MM.1S (cell line): Measurements from ENCODE around the gene CDC6.

Source experiments
- DNase-seq: peaks from one replicate; pipeline ENCODE4 v3.0.0-alpha.2; 2015
- H2AFZ ChIP-seq: fragments of 300-600 bp; sonication (generic); 2 replicates; pipeline ENCODE4 v1.6.0; 2016; ENCODE audit warnings: antibody characterized with exemption, low read length
- H3F3A ChIP-seq: fragments of 300-600 bp; sonication (generic); 2 replicates; pipeline ENCODE4 v1.6.1; 2016; ENCODE audit warnings: mild to moderate bottlenecking, antibody characterized with exemption, low read length, moderate library complexity, mixed read lengths; ENCODE audit not compliant: insufficient read depth
- H3K27ac ChIP-seq: fragments of 300-600 bp; sonication (generic); 2 replicates; pipeline ENCODE4 v1.5.1; 2016; ENCODE audit warnings: mild to moderate bottlenecking, low read length
- H3K27me3 ChIP-seq: fragments of 300-600 bp; sonication (generic); replicated peaks from 2 replicates; pipeline ENCODE4 v1.6.0; 2016; ENCODE audit warnings: low read length; ENCODE audit not compliant: insufficient read depth
- H3K36me3 ChIP-seq: fragments of 300-600 bp; sonication (generic); replicated peaks from 2 replicates; pipeline ENCODE4 v1.6.1; 2016; ENCODE audit warnings: mild to moderate bottlenecking, low read length, mixed read lengths; ENCODE audit not compliant: insufficient read depth
- H3K4me1 ChIP-seq: fragments of 300-600 bp; sonication (generic); 2 replicates; pipeline ENCODE4 v1.6.1; 2016; ENCODE audit warnings: low read length, mixed read lengths
- H3K4me2 ChIP-seq: fragments of 300-600 bp; sonication (generic); 2 replicates; pipeline ENCODE4 v1.6.0; 2016; ENCODE audit warnings: low read depth, low read length
- H3K4me3 ChIP-seq: fragments of 300-600 bp; sonication (generic); 2 replicates; pipeline ENCODE4 v1.5.1; 2016; ENCODE audit warnings: low read length, mixed read lengths
- H3K79me2 ChIP-seq: fragments of 300-600 bp; sonication (generic); 2 replicates; pipeline ENCODE4 v1.6.1; 2016; ENCODE audit warnings: mixed run types, low read length, mixed read lengths
- H3K9ac ChIP-seq: fragments of 300-600 bp; sonication (generic); 2 replicates; pipeline ENCODE4 v1.6.1; 2016; ENCODE audit warnings: low read length, mixed read lengths
- H3K9me2 ChIP-seq: fragments of 300-600 bp; sonication (generic); replicated peaks from 2 replicates; pipeline ENCODE4 v1.6.1; 2016; ENCODE audit warnings: mild to moderate bottlenecking, low read length, mixed read lengths; ENCODE audit not compliant: insufficient read depth
- H3K9me3 ChIP-seq: fragments of 300-600 bp; sonication (generic); replicated peaks from 2 replicates; pipeline ENCODE4 v1.6.1; 2016; ENCODE audit warnings: mild to moderate bottlenecking, low read length, mixed read lengths; ENCODE audit not compliant: insufficient read depth
- H4K20me1 ChIP-seq: fragments of 300-600 bp; sonication (generic); 2 replicates; pipeline ENCODE4 v1.6.1; 2016; ENCODE audit warnings: mild to moderate bottlenecking, low read length, moderate library complexity, mixed read lengths; ENCODE audit not compliant: insufficient read depth
- EZH2 ChIP-seq: fragments of 300-600 bp; sonication (generic); optimal IDR thresholded peaks from 2 replicates; pipeline ENCODE3; 2017; ENCODE audit warnings: low read depth, mild to moderate bottlenecking, antibody characterized with exemption, low read length, mixed read lengths
- EZH2phosphoT487 ChIP-seq: fragments of 300-600 bp; sonication (generic); IDR thresholded peaks from 2 replicates; pipeline ENCODE4 v1.6.1; 2018; ENCODE audit warnings: antibody characterized with exemption, low read length
- TF ChIP-seq, protein P1 (sequence below): fragments of 300-600 bp; sonication (generic); IDR thresholded peaks from 2 replicates; pipeline ENCODE4 v1.5.1; 2016; ENCODE audit warnings: antibody characterized with exemption, low read length, mixed read lengths

Gene CDC6

DNA sequence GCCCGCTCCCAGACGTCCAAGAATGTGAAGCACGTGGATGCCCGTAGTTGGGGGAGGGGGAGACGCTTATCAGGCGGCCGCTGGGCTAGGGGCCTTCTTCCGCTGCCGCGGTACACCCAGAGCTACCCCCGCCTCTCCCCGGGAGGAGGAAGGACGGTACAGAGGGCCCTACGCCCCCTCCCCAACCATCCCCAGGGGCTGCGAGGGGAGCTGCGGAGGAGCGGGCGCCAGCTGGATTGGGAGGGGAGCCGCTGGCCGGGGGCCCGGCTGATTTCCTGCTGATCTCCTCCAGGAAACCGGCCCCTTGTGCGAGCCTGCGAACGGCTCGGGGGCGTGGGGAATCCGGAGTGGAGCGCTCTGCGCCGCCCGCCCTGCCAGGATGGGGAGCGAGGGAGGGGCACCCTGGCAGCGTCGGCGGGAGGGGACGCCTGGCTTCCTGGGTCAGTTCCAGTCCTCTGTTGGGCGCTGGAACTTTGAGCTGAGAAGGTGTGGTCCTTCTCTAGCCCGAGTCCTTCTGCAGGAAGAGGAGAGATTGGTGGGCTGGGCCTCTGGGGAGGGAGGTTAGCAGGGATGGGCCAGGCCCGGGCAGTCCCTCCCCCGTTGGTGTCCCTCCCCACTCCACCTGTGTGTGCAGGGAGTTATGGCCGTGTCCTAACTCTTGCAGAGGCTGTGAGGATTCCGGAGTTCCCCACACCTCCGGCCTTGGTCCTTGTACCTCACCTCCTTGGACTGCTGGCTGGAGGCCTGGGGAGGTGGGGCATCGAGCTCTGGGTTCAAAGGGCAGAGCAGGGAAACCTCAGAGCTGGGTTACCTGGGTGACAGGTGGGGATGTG is 57.7 kb downstream of the CDC6 start:
- Histone ChIP-seq H2AFZ (no peak overlapping the region), H3K4me2 (no peak overlapping the region), H3K36me3 (no peaks in the 10 kb centered on the region), H3K9ac (no peak overlapping the region), H3K27me3 (no peaks in the 10 kb centered on the region), H3K79me2 (peaks cover 98% of the 10 kb centered on the region), H3K9me3 (no peaks in the 10 kb centered on the region), H3F3A (no peaks in the 10 kb centered on the region), H3K4me3 (no peak overlapping the region), H3K9me2 (no peaks in the 10 kb centered on the region), H3K4me1 (no peaks in the 10 kb centered on the region), H4K20me1 (peaks cover 32% of the 10 kb centered on the region), H3K27ac (no peak overlapping the region)
- TF ChIP-seq EZH2: no peak
- TF ChIP-seq EZH2phosphoT487: no peak
- TF ChIP-seq, protein P1, sequence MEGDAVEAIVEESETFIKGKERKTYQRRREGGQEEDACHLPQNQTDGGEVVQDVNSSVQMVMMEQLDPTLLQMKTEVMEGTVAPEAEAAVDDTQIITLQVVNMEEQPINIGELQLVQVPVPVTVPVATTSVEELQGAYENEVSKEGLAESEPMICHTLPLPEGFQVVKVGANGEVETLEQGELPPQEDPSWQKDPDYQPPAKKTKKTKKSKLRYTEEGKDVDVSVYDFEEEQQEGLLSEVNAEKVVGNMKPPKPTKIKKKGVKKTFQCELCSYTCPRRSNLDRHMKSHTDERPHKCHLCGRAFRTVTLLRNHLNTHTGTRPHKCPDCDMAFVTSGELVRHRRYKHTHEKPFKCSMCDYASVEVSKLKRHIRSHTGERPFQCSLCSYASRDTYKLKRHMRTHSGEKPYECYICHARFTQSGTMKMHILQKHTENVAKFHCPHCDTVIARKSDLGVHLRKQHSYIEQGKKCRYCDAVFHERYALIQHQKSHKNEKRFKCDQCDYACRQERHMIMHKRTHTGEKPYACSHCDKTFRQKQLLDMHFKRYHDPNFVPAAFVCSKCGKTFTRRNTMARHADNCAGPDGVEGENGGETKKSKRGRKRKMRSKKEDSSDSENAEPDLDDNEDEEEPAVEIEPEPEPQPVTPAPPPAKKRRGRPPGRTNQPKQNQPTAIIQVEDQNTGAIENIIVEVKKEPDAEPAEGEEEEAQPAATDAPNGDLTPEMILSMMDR: no peak
- DNase-seq: no peak

DNA sequence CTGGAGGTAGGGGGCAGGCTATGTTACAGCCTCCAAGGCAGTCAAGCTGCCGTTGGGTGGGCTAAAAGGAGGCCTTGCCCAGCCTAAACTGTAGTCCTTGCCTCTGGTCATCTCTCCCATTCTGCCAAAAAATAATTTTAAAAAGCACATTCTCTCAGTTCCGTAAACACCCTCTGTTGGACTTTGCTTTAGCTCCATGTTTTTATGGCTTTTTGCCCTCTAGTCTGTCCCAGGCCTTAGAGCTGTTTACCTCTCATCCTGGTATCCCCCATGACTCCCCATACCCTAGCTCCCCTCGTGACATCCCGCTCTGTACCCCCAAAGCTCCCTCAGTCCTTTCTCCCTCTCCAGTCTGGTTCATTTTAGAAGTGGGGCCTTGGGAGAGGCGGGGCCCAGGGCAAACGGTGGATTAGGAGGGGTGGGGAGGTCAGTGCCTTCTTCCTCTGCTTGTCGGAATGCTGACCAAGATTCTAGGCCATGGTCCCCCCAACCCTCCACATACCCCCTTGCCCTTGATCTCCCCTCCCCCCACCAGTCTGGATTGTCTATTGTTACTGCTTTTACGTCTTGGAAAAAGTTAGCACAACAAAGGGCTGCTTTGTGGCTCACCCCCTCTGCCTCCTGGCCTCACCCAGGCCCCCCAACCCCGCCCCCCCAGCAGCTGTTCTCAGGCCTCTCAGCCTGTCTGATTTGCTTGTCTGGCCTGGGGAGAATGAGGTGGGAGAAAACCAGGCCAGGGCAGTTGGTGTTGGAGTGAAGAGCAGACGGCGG is 58.5 kb downstream of the CDC6 start:
- H2AFZ ChIP-seq: no peak overlapping the region
- peaks cover 25% of the 10 kb centered on the region; the same call in 1 of the 2 replicates for H4K20me1 ChIP-seq
- DNase-seq: no peak
- H3K9me3 ChIP-seq: no peaks in the 10 kb centered on the region
- H3F3A ChIP-seq: no peaks in the 10 kb centered on the region
- no peak overlapping the region for H3K27ac ChIP-seq
- H3K4me2 ChIP-seq: no peak overlapping the region
- no peak overlapping the region for H3K9ac ChIP-seq
- no peaks in the 10 kb centered on the region for H3K27me3 ChIP-seq
- no peaks in the 10 kb centered on the region for H3K36me3 ChIP-seq
- H3K4me1 ChIP-seq: no peaks in the 10 kb centered on the region
- H3K9me2 ChIP-seq: no peaks in the 10 kb centered on the region
- TF ChIP-seq, protein P1: no peak
- TF ChIP-seq EZH2phosphoT487: no peak
- TF ChIP-seq EZH2: no peak
- H3K4me3 ChIP-seq: no peak overlapping the region
- H3K79me2 ChIP-seq: peaks cover 96% of the 10 kb centered on the region

DNA sequence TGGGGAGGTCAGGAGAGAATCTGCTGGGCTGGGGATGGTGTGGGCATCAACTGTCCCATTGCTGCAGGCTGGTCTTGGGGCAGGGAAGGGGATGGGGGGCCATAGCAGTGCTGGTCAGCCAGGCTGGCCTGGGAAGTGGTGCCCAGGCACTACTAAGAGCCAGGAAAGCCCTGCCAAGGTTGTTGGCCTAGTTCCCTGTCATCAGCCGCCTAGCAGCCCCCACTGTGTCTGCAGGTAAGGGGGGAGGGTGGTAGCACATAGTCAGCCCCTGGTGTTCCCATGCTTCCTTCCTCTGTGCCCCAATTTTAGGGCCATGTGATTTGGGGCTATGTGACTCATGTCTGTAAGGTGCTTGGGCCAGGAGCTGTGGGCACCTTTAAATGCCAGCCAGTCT is 59.1 kb downstream of the CDC6 start:
- no peak for TF ChIP-seq EZH2
- TF ChIP-seq, protein P1: no peak
- no peak for TF ChIP-seq EZH2phosphoT487
- H3K79me2 ChIP-seq: peaks cover 92% of the 10 kb centered on the region
- no peaks in the 10 kb centered on the region for H3K4me1 ChIP-seq

More for the DNA sequence above, 59.1 kb downstream of the CDC6 start:
- Histone ChIP-seq H3K27ac (no peak overlapping the region), H3K36me3 (no peaks in the 10 kb centered on the region), H2AFZ (no peak overlapping the region), H3K9me3 (no peaks in the 10 kb centered on the region), H3F3A (no peaks in the 10 kb centered on the region), H3K4me2 (no peak overlapping the region), H3K4me3 (no peak overlapping the region), H3K27me3 (no peaks in the 10 kb centered on the region), H3K9ac (no peak overlapping the region), H4K20me1 (peaks cover 29% of the 10 kb centered on the region; the same call in 1 of the 2 replicates), H3K9me2 (no peaks in the 10 kb centered on the region)
- DNase-seq: no peak
